WTC11 (cell line): ENCODE results near the gene PLPP2. TPM values are rescaled to one million over a fixed set of nuclear protein-coding genes. Genes with fewer than 3 reads are reported as not detected.

Source experiments
- ATAC-seq: fragments of 200-7000 bp; cut with Tn5 transposase; 2 replicates; pipeline ENCODE4 v1.10.0; 2021; ENCODE audit warnings: mild to moderate bottlenecking, moderate library complexity
- CTCF ChIA-PET: fragments of 300-600 bp; sonication (Branson Sonifier 250); formaldehyde crosslinking; loops from one replicate; lab custom pipeline; 2021; ENCODE audit warnings: antibody characterized with exemption; lab: Charles Lee
- POLR2A ChIA-PET: fragments of 350-600 bp; sonication (Branson Sonifier 250); formaldehyde crosslinking; loops from one replicate; lab custom pipeline; 2021; ENCODE audit warnings: antibody characterized with exemption; lab: Charles Lee
- DNase-seq: peaks from one replicate; pipeline ENCODE4 v3.0.0; 2021; ENCODE audit warnings: low spot score
- H3K27ac Mint-ChIP-seq: 2 replicates; pipeline ENCODE4 v1.8.0; 2021; ENCODE audit warnings: mixed read lengths
- H3K27me3 Mint-ChIP-seq: 2 replicates; pipeline ENCODE4 v1.8.0; 2021; ENCODE audit warnings: low read depth, mild to moderate bottlenecking, moderate library complexity, mixed read lengths
- H3K36me3 Mint-ChIP-seq: 2 replicates; pipeline ENCODE4 v1.8.0; 2021; ENCODE audit warnings: mixed read lengths
- H3K4me1 Mint-ChIP-seq: 2 replicates; pipeline ENCODE4 v1.8.0; 2022; ENCODE audit warnings: mixed read lengths
- H3K4me3 Mint-ChIP-seq: 2 replicates; pipeline ENCODE4 v1.8.0; 2021; ENCODE audit warnings: mild to moderate bottlenecking, moderate library complexity, mixed read lengths
- H3K9me3 Mint-ChIP-seq: 2 replicates; pipeline ENCODE4 v1.8.0; 2021; ENCODE audit warnings: mixed read lengths
- EMX1 ChIP-seq: fragments of 250-450 bp; sonication (Bioruptor Pico); IDR thresholded peaks from 2 replicates; pipeline ENCODE4 v1.8.0; 2021; ENCODE audit warnings: mild to moderate bottlenecking
- ERG ChIP-seq: fragments of 250-450 bp; sonication (Bioruptor Pico); IDR thresholded peaks from 2 replicates; pipeline ENCODE4 v1.8.0; 2021; ENCODE audit warnings: mild to moderate bottlenecking
- FOXP1 ChIP-seq: sonication (generic); formaldehyde crosslinking; IDR thresholded peaks from 2 replicates; pipeline ENCODE4 v1.8.0; 2022; ENCODE audit warnings: missing genetic modification reagents, mild to moderate bottlenecking, moderate library complexity, borderline replicate concordance
- GABPB1 ChIP-seq: sonication (generic); formaldehyde crosslinking; IDR thresholded peaks from 2 replicates; pipeline ENCODE4 v1.8.1; 2023; ENCODE audit warnings: mild to moderate bottlenecking, missing genetic modification reagents
- USF2 ChIP-seq: sonication (generic); formaldehyde crosslinking; IDR thresholded peaks from 2 replicates; pipeline ENCODE4 v1.8.1; 2023; ENCODE audit warnings: mild to moderate bottlenecking, missing genetic modification reagents, moderate library complexity
- ZNF232 ChIP-seq: sonication (generic); formaldehyde crosslinking; IDR thresholded peaks from 2 replicates; pipeline ENCODE4 v1.8.0; 2022; ENCODE audit warnings: mild to moderate bottlenecking, missing genetic modification reagents
- ZNF281 ChIP-seq: sonication (generic); formaldehyde crosslinking; IDR thresholded peaks from 2 replicates; pipeline ENCODE4 v1.8.0; 2023; ENCODE audit warnings: mild to moderate bottlenecking, missing genetic modification reagents
- ZSCAN18 ChIP-seq: fragments of 250-450 bp; sonication (Bioruptor Pico); IDR thresholded peaks from 2 replicates; pipeline ENCODE4 v2.1.2; 2022; ENCODE audit warnings: mild to moderate bottlenecking, moderate library complexity
- total RNA-seq: library from RNA; stranded (reverse); gene quantifications from 3 replicates; pipeline ENCODE4 v1.2.3, GENCODE V29; 2021
- TF ChIP-seq, protein P1 (sequence below): sonication (generic); formaldehyde crosslinking; IDR thresholded peaks from 2 replicates; pipeline ENCODE4 v1.8.0; 2022; ENCODE audit warnings: missing genetic modification reagents
- TF ChIP-seq, protein P2 (sequence below): sonication (generic); formaldehyde crosslinking; IDR thresholded peaks from 2 replicates; pipeline ENCODE4 v1.8.0; 2023; ENCODE audit warnings: missing genetic modification reagents

The PLPP2 gene
- total RNA-seq, 1 experiment from 2014 or later = 78.7 TPM

GRCh38 chr19:275958-276646, 15.1 kb downstream of the PLPP2 start (continued):
- TF ChIP-seq, protein P1, sequence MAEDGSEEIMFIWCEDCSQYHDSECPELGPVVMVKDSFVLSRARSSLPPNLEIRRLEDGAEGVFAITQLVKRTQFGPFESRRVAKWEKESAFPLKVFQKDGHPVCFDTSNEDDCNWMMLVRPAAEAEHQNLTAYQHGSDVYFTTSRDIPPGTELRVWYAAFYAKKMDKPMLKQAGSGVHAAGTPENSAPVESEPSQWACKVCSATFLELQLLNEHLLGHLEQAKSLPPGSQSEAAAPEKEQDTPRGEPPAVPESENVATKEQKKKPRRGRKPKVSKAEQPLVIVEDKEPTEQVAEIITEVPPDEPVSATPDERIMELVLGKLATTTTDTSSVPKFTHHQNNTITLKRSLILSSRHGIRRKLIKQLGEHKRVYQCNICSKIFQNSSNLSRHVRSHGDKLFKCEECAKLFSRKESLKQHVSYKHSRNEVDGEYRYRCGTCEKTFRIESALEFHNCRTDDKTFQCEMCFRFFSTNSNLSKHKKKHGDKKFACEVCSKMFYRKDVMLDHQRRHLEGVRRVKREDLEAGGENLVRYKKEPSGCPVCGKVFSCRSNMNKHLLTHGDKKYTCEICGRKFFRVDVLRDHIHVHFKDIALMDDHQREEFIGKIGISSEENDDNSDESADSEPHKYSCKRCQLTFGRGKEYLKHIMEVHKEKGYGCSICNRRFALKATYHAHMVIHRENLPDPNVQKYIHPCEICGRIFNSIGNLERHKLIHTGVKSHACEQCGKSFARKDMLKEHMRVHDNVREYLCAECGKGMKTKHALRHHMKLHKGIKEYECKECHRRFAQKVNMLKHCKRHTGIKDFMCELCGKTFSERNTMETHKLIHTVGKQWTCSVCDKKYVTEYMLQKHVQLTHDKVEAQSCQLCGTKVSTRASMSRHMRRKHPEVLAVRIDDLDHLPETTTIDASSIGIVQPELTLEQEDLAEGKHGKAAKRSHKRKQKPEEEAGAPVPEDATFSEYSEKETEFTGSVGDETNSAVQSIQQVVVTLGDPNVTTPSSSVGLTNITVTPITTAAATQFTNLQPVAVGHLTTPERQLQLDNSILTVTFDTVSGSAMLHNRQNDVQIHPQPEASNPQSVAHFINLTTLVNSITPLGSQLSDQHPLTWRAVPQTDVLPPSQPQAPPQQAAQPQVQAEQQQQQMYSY (CRISPR knock-in tag) = no peak
- TF ChIP-seq, protein P2, sequence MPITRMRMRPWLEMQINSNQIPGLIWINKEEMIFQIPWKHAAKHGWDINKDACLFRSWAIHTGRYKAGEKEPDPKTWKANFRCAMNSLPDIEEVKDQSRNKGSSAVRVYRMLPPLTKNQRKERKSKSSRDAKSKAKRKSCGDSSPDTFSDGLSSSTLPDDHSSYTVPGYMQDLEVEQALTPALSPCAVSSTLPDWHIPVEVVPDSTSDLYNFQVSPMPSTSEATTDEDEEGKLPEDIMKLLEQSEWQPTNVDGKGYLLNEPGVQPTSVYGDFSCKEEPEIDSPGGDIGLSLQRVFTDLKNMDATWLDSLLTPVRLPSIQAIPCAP = no peak
- no peak for TF ChIP-seq ZSCAN18
- TF ChIP-seq, all 79 proteins: peak for 0

- no peak overlapping the region for H3K4me3 Mint-ChIP-seq
- peaks cover 13% of the 10 kb centered on the region for H3K4me1 Mint-ChIP-seq
- ChIA-PET CTCF (no interaction called here), POLR2A (no interaction called here)
- no peaks in the 10 kb centered on the region; the same call in 1 of the 2 replicates for H3K27me3 Mint-ChIP-seq
- no peaks in the 10 kb centered on the region for H3K9me3 Mint-ChIP-seq
- H3K36me3 Mint-ChIP-seq = peaks cover 9% of the 10 kb centered on the region
- no peak overlapping the region for H3K27ac Mint-ChIP-seq
- DNase-seq = no peak
- ATAC-seq = no peak
- TF ChIP-seq ERG (CRISPR knock-in tag) = no peak
- TF ChIP-seq ZNF281 (CRISPR knock-in tag) = no peak
- TF ChIP-seq GABPB1 (CRISPR knock-in tag) = no peak
Measured at GRCh38 chr19:275000-275399, 16.2 kb downstream of the PLPP2 start.

DNA sequence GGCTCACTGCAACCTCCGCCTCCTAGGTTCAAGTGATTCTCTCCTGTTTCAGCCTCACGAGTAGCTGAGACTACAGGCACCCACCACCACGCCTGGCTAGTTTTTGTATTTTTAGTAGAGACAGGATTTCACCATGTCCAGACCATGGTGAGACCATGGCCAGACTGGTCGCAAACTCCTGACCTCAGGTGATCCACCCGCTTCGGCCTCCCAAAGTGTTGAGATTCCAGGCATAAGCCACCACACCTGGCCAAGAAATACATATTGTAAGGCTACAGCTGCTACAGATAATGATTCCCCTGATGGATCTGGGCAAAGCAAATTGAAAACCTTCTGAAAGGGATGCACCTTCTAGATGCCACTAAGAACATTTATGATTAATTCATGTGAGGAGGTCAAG, 17.8 kb downstream of the PLPP2 start:
- ChIA-PET POLR2A (no interaction called here), CTCF (no interaction called here)
- ATAC-seq = no peak
- no peaks in the 10 kb centered on the region for H3K9me3 Mint-ChIP-seq
- H3K27me3 Mint-ChIP-seq = peaks cover 2% of the 10 kb centered on the region
- H3K4me3 Mint-ChIP-seq = no peak overlapping the region
- peaks cover 12% of the 10 kb centered on the region for H3K4me1 Mint-ChIP-seq
- DNase-seq = no peak
- no peak overlapping the region for H3K27ac Mint-ChIP-seq
- no peak for TF ChIP-seq ZNF232
- no peak for TF ChIP-seq EMX1 (CRISPR knock-in tag)
- TF ChIP-seq FOXP1 = no peak
- TF ChIP-seq USF2 (CRISPR knock-in tag) = no peak
- TF ChIP-seq, all 79 proteins: peak for 0
- H3K36me3 Mint-ChIP-seq = no peaks in the 10 kb centered on the region; the same call in 1 of the 2 replicates
